GM18867 (cell line): Measurements from ENCODE around the gene WDR48.
A peak's percentile ranks its signal among the peaks of the same experiment; 100 is the strongest.

Source experiments
- ATAC-seq: cut with Tn5 transposase; IDR thresholded peaks from one replicate; pipeline ENCODE4 v1.9.1; 2021; ENCODE audit warnings: mild to moderate bottlenecking, moderate library complexity; ENCODE audit not compliant: unreplicated experiment

Gene WDR48

DNA sequence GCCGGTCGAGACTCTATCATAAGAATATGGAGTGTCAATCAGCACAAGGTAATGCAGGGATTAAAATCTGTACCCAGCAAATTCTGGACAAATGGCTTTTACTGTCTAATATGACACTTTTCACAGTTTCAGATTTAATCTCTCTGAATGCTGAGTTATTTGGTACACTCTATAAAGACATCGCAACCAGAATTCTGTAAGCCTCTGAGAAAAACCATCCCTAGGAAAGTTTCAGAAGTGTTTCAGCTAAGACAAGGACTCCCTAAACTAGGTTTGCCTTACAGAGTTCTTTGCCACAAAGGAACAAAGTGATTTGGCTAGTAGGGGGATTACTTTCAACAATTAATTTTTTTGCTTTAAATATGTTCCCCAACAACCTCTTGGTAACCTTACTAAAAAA lies 11.3 kb downstream of the WDR48 start:
- no peak for ATAC-seq

DNA sequence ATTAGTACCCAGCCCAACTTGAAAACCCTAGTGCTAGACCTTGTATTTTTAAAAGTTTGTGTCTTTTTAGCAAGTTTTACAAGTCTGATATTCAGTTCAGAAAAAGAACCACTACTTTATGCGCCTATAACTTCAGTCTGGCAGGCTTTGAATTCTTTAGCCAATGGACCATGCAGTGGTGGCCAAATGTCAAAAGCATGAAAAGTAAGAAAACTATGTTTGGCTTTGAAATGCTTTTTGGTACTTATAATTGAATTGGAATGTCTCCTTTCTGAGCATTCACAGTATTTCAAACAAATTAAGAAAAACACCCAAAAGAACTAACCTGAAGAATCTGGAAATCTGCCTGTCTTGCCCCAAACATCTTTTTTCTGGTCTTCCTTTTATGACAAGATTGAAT lies 12.8 kb downstream of the WDR48 start:
- ATAC-seq, result no peak

- peak; percentile 97 for ATAC-seq
These were observed 13.4 kb downstream of the WDR48 start for GRCh38 chr3:39065197-39065596.

DNA sequence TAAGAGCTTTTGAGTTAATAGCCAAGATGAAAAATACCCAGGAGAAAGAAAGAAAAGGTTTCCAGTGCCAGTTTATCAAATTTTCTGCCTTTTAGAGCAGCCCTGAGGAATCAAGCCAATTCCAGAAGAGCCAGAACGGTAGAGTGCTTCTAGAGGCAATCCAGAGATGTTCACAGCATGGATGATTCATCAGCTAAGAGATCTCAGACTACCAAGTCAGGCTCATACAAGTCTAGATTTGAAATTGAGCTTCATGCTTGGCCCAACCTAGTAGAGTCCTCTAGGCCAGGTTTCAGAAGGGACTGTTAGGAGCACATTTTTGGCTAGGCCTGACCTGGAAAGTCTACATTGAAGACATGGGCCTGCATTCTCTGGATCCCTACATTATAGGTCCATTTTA lies 15.5 kb downstream of the WDR48 start:
- no peak for ATAC-seq

- no peak for ATAC-seq
These were observed 16.7 kb downstream of the WDR48 start for GRCh38 chr3:39068556-39068955.

DNA sequence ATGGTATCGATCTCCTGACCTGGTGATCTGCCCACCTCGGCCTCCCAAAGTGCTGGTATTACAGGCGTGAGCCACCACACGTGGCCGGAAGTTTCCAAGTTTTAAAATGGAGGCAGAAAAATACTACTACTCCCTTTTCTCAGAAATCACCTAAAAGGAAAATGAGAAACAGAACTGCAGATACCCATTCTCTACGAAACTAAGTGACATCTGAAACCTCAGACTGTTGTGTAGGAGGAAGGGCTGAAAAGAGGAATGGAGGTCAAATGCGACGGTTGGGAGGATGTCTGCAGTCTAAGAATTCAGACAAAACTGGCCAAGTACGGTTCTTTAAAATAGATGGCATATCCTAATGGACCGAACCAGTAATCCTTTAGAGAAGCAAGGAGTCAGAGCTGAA lies 24.1 kb downstream of the WDR48 start:
- ATAC-seq, result peak; percentile 84

GRCh38 chr3:39079530-39079929 lies 27.7 kb downstream of the WDR48 start:
- ATAC-seq, result no peak

- no peak for ATAC-seq
These were observed 28.2 kb downstream of the WDR48 start for GRCh38 chr3:39080026-39080425.

GRCh38 chr3:39082666-39083313 lies 31.0 kb downstream of the WDR48 start:
- ATAC-seq, result no peak

- no peak for ATAC-seq
These were observed 34.3 kb downstream of the WDR48 start for GRCh38 chr3:39086144-39086543.

DNA sequence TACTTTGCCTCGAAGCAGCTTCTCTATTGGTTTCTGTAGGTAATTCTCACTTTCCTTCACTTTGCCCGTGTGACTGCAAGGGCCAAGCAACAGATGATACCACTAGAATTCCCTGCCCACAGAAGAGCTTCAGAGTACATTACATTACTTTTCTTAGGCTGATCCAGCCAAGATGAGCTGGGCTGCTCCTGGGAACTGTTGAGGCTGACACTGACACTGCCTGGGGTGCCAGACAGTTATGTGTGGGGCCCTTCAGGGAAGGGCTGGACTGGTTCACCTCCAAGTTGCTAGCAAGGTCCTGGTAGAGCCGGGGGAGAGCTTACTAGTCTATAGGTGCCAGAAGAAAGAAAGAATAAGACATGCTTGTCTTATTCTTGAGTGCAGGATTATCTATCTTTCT lies 36.6 kb downstream of the WDR48 start:
- no peak for ATAC-seq

DNA sequence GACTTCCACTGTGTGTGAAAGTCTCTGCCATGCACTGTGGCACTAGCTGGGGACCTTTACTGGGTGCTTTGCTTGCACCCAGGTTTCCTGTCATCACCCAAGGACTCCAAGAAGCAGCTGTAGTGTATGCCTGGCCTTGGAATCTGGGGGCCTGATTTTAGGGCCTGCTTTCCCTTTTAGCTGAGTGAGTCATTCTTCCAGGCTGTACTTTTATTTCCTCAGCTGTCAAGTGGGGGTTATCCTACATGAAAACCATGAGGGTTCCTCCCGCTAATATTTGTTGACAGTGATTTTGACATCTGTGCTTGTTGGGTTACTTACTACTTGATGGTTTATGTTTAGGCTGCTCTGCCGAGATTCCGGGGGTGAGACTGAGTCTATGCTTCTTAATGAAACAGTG lies 37.1 kb downstream of the WDR48 start:
- no peak for ATAC-seq

GRCh38 chr3:39090922-39091321 lies 39.1 kb downstream of the WDR48 start:
- no peak for ATAC-seq

DNA sequence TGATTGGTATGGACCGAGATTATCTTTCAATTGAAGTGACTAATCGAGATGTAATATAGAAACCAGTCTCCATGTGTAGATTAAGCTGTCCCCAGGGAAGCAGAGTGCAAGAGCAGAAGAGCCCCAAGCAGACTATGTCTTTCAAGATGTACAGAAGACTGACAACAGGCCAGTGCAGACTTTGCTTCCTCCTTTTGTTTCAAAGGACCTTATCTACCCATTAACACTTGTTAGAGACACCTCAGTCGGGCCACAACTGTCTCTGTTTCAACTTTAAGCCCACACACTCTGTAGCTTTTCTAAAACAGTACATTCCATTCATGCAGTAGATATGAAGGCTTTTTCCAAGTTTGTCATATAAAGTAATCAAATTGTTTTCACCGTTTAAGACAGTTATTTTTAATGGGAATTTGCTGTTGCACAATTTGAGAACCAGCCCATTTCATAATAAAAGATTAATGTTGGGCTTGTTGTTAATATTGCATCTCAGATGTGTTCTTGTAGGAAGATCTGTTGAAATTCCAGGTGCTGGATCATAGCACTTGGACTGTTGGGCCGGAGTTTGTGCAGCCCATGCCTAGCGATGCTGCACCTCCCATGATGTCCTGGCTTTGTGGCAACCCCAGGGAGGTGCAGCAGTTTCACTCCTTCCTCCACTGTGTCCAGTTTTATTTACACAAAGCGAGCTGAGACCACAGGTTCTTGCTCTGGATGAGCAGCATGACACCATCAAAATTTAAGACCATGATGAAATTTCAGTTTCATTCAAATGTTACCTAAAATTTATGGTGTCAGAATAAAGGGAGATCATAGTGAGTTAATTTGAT lies 43.2 kb downstream of the WDR48 start:
- ATAC-seq, result no peak

DNA sequence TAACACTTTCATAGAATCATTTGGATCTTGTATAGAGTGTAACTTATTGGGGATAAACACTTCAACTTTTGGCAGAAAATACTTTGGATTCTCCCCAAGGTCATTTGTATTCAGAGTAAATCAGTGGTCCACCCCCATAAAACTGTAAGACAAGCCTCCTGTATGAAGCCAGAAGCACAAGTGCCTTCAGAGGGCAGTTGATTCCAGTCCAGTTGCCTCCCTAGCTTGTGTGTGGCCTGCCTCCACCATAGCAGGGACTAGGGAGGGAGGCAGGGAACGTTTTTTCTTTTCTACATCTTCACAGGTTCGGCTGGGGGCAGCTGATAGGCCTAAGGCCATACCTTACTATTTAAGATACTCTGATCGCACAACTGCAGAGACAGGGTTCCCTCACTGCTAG lies 44.0 kb downstream of the WDR48 start:
- ATAC-seq, result no peak

DNA sequence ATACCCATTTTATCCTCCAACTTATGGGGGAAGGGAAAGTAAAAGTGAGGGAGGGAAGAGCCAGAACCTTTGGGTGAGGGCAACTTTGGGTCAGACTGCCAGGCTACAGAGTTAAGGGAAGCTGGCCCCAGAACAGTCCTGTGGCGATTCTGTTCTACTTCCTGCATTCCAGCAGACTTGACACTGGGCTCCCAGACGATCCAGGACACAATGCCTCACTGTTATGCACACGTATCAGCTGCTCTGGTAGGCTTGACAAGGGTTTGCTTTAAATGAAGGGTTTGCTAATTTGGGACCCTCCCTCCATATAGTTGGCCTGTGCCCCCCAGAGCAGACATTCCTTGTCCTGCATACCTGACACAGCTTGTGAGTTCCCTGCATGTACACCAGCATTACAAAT lies 45.0 kb downstream of the WDR48 start:
- no peak for ATAC-seq

DNA sequence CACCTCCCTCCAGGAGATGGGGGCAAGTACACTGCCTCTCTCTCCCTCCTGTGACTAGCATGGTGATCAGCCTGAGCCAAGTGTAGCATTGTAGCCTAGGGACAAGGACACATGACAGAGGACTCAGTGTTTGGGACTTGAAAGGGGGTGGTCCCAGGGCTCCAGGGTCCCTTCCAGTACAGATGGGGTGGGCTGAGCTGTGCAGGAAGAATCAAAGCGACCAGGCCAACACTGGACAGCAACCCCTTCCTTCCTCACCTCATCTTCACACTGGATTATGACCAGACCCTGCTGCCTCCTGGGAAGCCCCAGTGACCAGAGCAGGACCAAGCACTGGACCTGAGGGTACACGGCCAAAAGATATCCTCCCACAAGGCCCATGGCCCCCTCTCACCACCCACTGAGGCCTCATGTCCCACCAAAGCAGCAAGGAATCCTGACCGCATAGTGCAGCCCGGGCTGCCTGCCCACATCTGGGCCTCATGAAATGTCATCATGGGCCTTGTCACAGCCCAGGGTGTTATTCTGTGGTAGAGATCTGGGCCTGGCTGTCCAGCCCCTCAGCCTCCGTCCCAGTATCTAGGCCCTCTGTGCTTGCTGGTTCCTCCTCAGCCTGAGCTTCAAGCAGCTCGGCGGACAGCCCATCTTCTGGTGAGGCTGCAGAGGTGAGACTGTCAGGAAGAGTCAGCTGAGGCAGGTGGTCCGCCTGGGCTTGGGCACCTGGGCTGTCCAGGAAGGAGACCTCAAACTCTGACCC lies 46.1 kb downstream of the WDR48 start:
- no peak for ATAC-seq

DNA sequence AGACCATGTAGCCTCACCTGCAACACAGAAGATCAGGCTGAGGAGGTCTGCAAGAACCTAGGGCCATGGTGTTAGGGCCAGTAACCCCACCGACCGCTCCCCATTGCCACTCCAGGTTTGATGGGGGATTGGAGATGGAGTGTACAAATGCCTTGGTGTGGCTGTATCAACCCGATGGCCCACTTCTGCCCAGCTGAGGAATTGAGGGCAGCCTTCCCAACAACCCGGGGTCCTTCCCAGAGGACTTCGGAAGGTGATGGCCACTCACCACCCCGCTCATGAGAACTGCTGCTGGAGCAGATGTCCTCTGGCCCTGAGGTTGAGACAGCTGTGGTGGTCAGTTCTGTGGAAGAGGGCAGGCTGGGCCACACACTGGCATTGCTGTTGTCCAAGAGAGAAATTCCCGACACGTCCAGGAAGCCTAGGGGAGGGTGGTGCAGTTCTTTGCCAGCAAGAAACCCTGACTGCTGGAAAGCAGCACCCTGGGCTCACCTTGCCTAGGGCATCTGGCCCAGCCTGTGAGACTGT lies 46.7 kb downstream of the WDR48 start:
- ATAC-seq, result no peak

- no peak for ATAC-seq
These were observed 47.4 kb downstream of the WDR48 start for GRCh38 chr3:39099242-39099641.

GRCh38 chr3:39099738-39100499 lies 48.1 kb downstream of the WDR48 start:
- no peak for ATAC-seq

DNA sequence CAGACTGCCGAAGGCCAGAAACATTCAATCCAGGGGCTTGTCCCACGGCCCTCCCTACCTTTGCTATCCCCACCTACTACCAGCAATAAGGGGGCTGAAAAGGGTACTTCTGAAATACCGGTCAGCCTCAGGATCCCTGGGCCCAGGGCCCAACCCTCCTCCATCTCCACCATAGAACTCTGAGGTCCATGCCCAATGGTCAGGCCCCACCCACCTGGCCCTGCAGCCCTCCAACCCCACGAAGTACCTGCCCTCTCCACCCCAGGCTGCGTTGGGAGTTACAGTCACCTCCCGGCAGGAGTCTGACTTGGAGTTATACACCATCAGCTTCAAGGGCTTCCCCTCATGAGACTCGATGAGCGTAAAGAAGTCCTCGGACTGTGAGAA lies 48.7 kb downstream of the WDR48 start:
- no peak for ATAC-seq
